ENCODE results near the gene OBI1.

The OBI1 gene

DNA sequence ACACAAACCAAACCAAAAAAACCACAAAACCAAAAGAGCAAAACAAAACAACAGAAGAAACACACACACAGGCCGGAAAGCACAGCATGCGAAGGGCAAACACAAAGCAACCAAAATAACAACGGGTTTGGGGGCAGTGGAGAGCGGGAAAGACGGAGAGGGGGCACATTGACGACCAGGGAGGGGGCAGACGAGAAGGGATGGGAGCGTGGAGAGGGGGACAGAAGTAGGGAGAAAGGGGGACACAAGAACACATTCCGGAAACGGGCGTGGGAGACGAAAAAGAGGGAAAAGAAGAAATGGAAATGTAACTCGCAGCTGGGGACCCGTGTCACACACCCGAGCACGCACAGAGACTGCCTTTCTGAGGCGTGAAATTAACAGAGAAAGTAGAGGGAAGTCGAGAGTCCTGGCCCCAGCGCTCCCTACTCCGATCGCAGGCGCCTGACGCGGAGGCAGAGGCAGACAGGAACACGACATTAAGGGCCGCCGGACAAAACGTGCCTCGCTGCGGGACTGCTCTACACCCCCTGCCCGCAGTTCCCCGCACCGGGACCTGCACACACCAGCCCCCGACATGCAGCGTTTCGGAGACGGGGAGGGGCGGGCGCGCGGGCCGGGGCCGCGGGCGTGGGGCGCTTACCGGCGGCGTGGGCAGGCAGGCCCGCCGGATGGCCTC is 56.3 kb downstream of the OBI1 start:
- no peak for DNase-seq

- no peak for DNase-seq
Observed at GRCh38 chr13:78601874-78602560, 56.9 kb downstream of the OBI1 start.

DNA sequence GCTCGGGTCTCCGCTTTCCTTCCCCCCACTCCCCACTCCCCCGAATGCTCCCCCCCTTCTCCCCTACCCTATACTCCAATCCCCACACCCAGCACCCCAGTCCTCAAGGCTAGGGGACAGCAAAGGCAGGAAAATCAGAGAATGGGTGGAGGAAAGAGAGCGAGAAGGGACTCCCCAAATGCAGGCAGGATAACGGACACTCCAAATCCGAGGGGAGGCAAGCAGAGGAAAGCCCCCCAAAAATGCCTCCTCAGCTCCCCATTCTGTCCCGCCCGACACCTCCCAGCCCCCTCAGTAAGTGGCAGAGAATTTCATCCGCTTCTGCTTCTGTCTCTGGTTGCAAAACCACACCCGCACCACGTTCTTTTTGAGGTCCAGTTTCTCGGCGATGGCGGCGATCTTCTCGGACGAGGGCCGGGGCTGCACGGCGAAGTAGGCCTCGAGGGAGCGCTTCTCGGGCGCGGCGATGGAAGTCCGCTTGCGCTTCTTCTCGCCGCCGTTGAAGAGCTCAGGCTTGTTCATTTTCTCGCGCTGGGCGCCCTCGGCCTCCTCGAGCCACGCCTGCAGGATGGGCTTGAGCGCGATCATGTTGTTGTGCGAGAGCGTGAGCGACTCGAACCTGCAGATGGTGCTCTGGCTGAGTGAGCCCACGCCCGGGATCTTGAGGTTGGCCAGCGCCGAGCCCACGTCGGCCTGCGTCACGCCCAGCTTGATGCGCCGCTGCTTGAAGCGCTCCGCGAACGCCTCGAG is 57.7 kb downstream of the OBI1 start:
- DNase-seq: no peak

DNA sequence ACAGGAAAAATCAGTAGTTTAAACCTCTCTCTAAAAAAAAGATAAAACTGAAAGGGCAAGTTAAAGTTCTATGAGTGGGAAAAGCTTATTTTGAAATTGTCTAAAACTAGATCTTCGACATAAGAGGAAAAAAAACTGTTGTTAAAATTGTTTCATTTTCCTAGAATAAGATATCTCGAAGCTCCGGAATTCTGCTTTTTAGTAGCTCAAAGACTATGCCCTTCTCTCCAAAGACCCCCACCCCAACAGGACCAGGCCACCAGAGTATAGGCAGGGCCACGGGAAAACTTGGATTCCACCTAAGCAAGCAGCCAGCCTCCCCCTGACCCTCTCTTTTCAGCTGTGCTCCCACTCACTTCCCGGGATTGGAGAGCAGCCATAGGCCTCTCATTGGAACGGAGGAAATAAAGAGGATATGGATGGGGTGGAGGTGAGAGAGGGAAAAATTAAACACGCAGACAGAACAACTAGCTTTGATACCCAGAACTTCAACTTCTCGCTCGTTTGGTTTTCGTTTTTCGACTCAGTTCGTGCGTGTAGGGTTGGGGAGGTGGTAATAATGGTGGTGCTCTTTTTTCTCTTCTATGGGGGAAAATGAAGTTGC is 58.6 kb downstream of the OBI1 start:
- DNase-seq: no peak

DNA sequence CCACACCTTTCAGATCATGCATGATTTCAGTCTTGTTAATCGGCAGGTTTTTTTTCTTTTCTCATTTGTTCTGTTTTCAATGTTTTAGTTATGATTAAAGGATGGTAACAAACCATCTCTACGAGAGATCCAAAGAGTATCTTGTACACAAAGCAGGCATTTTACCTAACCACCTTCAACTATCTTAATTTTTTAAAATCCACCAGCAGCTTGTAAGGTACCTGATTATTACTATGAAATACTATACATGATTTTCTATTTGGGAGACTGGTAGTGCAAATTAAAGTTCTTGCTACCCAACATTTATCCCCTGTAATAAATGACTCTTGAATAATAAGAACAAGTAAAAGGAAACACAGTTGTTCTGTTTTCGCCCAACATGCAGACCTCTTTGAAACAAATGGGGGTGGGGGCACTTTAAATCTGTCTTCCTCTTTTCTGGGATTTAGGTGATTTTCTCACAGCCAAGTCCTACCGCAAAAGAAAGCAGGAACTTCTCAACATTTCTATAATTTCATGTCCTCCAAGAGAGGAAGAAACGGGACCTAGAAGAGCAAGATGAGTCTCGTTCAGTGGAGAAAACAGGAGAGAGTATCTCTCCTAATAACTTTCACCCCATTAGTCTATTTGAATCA is 59.2 kb downstream of the OBI1 start:
- no peak for DNase-seq

DNA sequence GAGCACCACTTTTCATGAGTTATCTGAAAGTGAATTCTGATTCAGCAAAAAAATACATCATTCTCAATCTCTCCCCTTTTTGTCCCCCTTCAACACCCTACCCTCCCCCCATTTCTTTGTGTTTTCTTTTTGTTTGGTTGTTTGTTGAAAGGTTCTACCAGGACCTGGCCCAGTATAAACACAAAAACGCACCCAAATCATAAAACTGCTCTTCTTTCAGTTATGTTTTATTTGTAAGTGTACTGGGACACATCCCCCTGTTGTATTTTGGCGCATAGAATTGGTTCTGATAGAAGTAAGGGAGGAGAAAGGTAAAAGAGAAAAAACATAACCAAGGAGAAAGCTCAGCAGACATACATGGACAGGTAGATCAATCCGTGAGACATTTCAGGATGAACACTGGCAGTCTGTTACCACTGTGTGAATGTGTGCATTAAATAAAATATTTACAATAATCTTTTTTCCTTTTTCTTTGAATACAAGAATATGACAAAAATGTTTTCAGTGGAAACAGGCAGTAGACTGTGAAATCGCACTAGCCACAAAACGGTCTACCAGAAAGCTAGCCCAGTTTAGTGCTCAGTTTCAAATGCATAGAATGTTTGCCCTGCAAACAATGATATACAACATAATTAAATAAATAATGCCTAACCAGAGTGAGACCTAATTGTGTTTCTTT is 59.9 kb downstream of the OBI1 start:
- DNase-seq: no peak

DNA sequence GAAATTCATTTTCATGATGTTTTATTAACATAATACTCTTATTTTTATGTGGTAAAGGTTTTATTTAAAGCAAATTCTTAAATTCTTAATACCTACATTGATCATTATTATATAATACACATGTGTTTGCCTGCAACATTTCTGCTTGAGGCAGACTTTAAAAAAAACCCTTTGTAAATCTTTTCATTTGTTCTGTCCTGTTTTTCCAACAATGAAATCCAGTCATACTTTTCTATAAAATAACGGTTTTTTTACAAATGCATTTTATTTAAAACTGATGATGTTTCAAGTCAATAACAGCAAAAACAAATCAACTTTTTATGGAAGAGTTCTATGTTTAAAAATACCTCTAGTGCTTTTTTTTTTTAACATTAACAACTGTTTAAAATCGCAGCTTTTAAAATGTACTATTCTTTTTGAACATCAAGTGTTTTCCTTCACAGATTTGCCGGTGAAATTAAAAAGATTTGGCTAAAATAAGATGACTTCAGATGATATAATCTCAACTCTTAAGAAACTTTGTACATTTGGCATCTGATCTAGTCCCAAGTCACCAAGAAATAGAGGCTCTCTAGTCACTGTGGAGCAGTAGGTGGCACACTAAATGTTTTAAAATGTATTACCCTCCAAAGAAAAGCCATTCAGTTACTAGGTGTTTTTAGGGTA is 60.7 kb downstream of the OBI1 start:
- DNase-seq: no peak

DNA sequence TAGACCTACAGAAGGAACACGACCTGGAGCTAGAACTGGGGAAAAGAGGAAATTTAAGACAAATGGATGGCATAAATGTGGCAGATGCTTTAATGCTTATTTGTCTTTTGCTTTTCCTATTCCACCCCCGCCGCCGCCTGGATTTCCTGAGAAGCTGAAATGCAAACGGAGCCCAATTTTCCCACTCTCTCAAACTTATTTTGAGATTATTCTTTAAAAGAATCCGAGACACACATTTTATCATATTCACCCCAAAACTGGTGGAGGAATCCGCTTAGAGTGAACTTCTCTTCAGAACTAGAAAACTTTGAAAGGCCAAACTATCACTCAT is 61.4 kb downstream of the OBI1 start:
- DNase-seq: no peak

GRCh38 chr13:78596736-78597601 is 62.0 kb downstream of the OBI1 start:
- peak; percentile 48 for DNase-seq

DNA sequence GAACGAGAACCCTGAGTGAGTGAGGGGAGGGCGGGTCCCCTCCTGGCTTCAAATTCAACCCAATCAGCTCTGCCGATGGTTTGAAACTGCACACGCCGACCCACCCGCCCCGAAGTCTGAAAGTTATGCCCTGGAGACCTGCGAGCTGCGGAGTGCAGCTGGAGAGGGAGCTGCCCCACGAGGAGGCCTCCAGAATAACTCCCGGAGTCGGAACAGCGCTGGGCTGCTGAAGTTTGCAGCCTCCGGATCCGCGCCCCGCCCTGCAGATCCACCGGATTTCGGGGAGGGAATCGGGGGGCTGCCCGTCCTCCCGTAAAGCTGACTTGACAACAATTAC is 62.6 kb downstream of the OBI1 start:
- no peak for DNase-seq

- DNase-seq: peak; percentile 72
Observed at GRCh38 chr13:78595495-78596398, 63.2 kb downstream of the OBI1 start.

DNA sequence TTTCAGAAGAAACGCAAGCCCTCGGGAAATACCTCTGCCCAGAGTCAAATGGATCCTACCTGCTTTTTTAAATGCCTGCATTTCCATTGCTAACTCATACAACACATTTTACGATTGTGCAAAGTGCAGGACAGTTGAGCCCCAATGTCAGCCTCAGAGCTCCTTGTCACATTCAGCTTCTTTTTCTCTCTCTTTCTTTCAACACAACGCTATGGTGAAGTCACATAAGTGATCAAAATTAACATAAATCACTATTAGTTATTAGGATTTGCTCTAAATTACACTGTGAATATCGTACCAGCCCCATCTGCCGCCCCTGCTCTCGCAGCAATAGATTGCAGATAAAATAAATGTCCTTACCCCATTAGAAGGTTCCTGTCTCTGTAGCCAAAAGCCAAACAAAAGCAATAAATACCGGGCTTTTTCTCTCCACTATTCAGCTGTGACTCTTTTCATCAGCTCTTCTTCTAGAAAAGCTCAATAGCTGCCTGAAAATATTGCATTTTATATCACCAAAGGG is 64.4 kb downstream of the OBI1 start:
- DNase-seq: no peak

- DNase-seq: peak; percentile 47
Observed at GRCh38 chr13:78593652-78594455, 65.1 kb downstream of the OBI1 start.

GRCh38 chr13:78593129-78593528 is 65.8 kb downstream of the OBI1 start:
- no peak for DNase-seq

- DNase-seq: no peak
Observed at GRCh38 chr13:78592584-78592983, 66.4 kb downstream of the OBI1 start.

- no peak for DNase-seq
Observed at GRCh38 chr13:78589206-78589605, 69.7 kb downstream of the OBI1 start.

GRCh38 chr13:78587395-78587794 is 71.6 kb downstream of the OBI1 start:
- DNase-seq: no peak

DNA sequence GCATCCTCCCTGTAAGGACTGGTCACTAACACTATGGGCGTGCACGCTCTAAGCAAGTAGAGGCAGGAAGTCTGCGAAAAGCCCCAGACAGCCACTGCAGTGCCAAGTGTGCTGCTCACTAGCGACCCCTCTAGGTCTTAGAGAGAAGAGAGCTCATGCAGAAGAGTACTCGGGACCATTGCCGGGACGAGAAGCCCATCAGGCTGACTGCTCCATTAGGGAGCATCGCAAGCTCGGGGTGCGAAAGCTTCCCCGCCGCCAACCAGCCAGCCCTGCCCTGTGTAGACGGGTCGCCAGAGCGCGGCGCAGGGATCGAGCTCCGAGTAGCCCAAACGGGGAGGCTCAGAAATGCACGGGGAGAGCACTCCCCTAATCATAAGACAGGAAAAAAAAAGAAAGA is 72.2 kb downstream of the OBI1 start:
- DNase-seq: no peak

DNA sequence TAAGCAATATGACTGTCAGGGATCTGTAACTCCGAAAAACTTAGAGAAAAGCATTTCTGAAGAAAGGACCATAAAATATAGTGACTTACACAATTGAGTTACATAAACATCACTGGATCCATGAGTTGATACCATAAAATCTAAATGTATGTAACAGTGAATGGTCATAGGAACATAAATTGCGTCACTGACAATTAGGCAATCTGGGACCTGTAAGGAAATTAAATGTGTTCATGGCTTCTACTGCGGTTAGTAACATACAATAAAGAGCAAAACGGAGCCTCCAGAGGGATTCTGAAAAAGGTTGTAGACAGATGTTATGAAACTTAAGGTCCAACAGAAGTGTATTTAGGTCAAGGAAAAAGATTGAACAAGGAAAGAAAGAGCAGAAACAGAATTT is 82.7 kb downstream of the OBI1 start:
- no peak for DNase-seq

All from NCI-H1092 (cell line).